K562 (cell line): ENCODE results near the gene SPRR2A. TPM values are rescaled to one million over a fixed set of nuclear protein-coding genes. Genes with fewer than 3 reads are reported as not detected.
A peak's percentile ranks its signal among the peaks of the same experiment; 100 is the strongest.

Experiments
- ATF4 ChIP-seq: fragments of 450-650 bp; formaldehyde crosslinking; IDR thresholded peaks from 2 replicates; pipeline ENCODE4 v1.4.0; 2022; ENCODE audit warnings: mild to moderate bottlenecking, moderate library complexity
- EHMT2 ChIP-seq: fragments of 450-650 bp; IDR thresholded peaks from 2 replicates; pipeline ENCODE4 v1.6.1; 2018; ENCODE audit warnings: antibody characterized with exemption
- HMGN3 ChIP-seq: IDR thresholded peaks from 2 replicates; pipeline ENCODE4 v1.6.1; 2011; ENCODE audit warnings: borderline replicate concordance, low read depth, mild to moderate bottlenecking, mixed read lengths, low read length; ENCODE audit not compliant: insufficient read length; ENCODE audit errors: extremely low read depth
- RHOXF2B ChIP-seq: fragments of 250-450 bp; sonication (Bioruptor Pico); conservative IDR thresholded peaks from 2 replicates; pipeline ENCODE4 v1.5.1; 2021
- SRF ChIP-seq, 2 experiments: fragments of 250-450, 450-650 bp in 1 of 2; sonication (Bioruptor Pico) in 1 of 2; sonication (generic) in 1 of 2; formaldehyde crosslinking; IDR thresholded peaks; 2 replicates each; pipeline versions ENCODE4 v1.5.0 to v1.5.1; 2020 to 2022; ENCODE audit warnings: mild to moderate bottlenecking in 1 of 2, missing genetic modification reagents in 1 of 2
- ZNF384 ChIP-seq: IDR thresholded peaks from 2 replicates; pipeline ENCODE4 v1.6.1; 2012; ENCODE audit warnings: low read depth, low read length, improper control_type of control experiment
- polyA plus RNA-seq, 8 experiments: library from polyadenylated mRNA; depleted of rRNA in 4 of 8; stranded (reverse) in 5 of 8; unstranded in 3 of 8; fragments of >200 nt; fragmentation: Nextera tagmentation in 2 of 8; fragmentation: Illumina TruSeq in 1 of 8; extraction: Ambion mirVana in 2 of 8; extraction: Trizol in 1 of 8; gene quantifications; 2 replicates each; pipeline versions ENCODE4 v1.2.1 to v1.2.3, GENCODE V29; 2011 to 2014; ENCODE audit warnings: inconsistent platforms in 1 of 8, missing spikeins in 1 of 8
- total RNA-seq, 7 experiments: library from RNA; depleted of rRNA in 6 of 7; stranded (reverse); fragments of >200 nt in 6 of 7; fragmentation: Illumina TruSeq in 2 of 7; extraction: Trizol in 2 of 7; gene quantifications; 2 replicates each; pipeline versions ENCODE4 v1.2.1 to v1.2.3, GENCODE V29; 2011 to 2021; ENCODE audit warnings: low replicate concordance in 1 of 7
- TF ChIP-seq, protein P1 (sequence below): fragments of 150-350 bp; IDR thresholded peaks from 2 replicates; pipeline ENCODE4 v1.6.1; 2014; ENCODE audit warnings: low read depth, mild to moderate bottlenecking, low read length, borderline replicate concordance
- TF ChIP-seq, protein P2 (sequence below): sonication (generic); formaldehyde crosslinking; IDR thresholded peaks from 2 replicates; pipeline ENCODE4 v1.8.0; 2022; ENCODE audit warnings: missing genetic modification reagents, mild to moderate bottlenecking, borderline replicate concordance
- TF ChIP-seq, protein P3 (sequence below), 2 experiments: fragments of 450-650 bp; IDR thresholded peaks; 2 replicates each; pipeline ENCODE4 v1.6.1; 2016; ENCODE audit warnings: mild to moderate bottlenecking in 2 of 2, borderline replicate concordance in 1 of 2, low read depth in 1 of 2, moderate library complexity in 1 of 2
- TF ChIP-seq, protein P4 (sequence below), 2 experiments: fragments of 450-650 bp in 1 of 2; sonication (generic) in 1 of 2; formaldehyde crosslinking in 1 of 2; IDR thresholded peaks in 1 of 2; conservative IDR thresholded peaks in 1 of 2; 2 replicates each; pipeline versions ENCODE4 v1.6.1 to v1.8.1; 2016 to 2023; ENCODE audit warnings: mild to moderate bottlenecking in 2 of 2, moderate library complexity in 2 of 2, inconsistent platforms in 1 of 2, missing genetic modification reagents in 1 of 2

The SPRR2A gene
- total and polyA plus RNA-seq, 9 of the 15 experiments (the other 6 are each of a cell fraction or from before 2014, with no cell fraction given): 0.17 TPM; not detected in 8

DNA sequence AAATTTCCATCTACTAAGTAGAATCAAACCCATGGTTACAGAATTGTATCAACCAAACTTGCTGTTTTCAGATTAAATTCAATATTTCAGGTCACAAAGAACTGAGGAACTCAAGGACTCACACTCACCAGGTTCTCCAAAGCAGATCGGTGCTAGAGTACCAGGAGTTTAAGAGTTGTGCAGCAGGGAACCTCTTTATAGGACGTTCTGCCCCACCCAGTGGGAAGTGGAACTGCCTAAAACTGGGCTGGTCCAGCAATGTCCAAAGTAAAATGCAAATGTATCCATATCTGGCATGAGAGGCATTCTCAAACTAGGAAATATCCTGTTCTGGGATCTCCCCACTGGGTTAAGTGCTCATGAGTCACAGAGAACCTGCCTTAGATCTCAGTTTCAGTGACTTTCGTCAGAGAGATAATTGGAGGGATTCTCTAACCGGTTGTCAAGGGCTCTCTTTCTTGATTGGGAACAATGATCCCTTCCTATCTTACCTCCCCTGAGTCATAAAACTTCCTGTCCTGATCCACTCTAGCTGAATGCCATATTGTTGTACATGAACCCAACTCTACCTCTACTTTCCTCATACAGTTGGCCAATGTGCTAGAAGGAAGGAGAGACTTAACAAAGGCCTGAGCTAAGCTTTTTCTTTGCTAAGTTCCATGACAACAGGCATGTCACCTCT lies 16.2 kb downstream of the SPRR2A start, which contains the start of gene SPRR2D (continued):
- TF ChIP-seq, protein P1, sequence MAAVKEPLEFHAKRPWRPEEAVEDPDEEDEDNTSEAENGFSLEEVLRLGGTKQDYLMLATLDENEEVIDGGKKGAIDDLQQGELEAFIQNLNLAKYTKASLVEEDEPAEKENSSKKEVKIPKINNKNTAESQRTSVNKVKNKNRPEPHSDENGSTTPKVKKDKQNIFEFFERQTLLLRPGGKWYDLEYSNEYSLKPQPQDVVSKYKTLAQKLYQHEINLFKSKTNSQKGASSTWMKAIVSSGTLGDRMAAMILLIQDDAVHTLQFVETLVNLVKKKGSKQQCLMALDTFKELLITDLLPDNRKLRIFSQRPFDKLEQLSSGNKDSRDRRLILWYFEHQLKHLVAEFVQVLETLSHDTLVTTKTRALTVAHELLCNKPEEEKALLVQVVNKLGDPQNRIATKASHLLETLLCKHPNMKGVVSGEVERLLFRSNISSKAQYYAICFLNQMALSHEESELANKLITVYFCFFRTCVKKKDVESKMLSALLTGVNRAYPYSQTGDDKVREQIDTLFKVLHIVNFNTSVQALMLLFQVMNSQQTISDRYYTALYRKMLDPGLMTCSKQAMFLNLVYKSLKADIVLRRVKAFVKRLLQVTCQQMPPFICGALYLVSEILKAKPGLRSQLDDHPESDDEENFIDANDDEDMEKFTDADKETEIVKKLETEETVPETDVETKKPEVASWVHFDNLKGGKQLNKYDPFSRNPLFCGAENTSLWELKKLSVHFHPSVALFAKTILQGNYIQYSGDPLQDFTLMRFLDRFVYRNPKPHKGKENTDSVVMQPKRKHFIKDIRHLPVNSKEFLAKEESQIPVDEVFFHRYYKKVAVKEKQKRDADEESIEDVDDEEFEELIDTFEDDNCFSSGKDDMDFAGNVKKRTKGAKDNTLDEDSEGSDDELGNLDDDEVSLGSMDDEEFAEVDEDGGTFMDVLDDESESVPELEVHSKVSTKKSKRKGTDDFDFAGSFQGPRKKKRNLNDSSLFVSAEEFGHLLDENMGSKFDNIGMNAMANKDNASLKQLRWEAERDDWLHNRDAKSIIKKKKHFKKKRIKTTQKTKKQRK: no peak
- TF ChIP-seq RHOXF2B (CRISPR knock-in tag) (no peak), SRF (CRISPR knock-in tag; IDR thresholded peaks at IDR 0.05) (peak in 1 of 2 experiments; percentile 72; a peak in 2 of 4 replicates), EHMT2 (no peak), ZNF384 (no peak), ATF4 (CRISPR knock-in tag) (peak; percentile 83; the same call in 1 of the 2 replicates), HMGN3 (no peak)
- TF ChIP-seq, protein P2, sequence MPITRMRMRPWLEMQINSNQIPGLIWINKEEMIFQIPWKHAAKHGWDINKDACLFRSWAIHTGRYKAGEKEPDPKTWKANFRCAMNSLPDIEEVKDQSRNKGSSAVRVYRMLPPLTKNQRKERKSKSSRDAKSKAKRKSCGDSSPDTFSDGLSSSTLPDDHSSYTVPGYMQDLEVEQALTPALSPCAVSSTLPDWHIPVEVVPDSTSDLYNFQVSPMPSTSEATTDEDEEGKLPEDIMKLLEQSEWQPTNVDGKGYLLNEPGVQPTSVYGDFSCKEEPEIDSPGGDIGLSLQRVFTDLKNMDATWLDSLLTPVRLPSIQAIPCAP: no peak
- TF ChIP-seq, protein P3, sequence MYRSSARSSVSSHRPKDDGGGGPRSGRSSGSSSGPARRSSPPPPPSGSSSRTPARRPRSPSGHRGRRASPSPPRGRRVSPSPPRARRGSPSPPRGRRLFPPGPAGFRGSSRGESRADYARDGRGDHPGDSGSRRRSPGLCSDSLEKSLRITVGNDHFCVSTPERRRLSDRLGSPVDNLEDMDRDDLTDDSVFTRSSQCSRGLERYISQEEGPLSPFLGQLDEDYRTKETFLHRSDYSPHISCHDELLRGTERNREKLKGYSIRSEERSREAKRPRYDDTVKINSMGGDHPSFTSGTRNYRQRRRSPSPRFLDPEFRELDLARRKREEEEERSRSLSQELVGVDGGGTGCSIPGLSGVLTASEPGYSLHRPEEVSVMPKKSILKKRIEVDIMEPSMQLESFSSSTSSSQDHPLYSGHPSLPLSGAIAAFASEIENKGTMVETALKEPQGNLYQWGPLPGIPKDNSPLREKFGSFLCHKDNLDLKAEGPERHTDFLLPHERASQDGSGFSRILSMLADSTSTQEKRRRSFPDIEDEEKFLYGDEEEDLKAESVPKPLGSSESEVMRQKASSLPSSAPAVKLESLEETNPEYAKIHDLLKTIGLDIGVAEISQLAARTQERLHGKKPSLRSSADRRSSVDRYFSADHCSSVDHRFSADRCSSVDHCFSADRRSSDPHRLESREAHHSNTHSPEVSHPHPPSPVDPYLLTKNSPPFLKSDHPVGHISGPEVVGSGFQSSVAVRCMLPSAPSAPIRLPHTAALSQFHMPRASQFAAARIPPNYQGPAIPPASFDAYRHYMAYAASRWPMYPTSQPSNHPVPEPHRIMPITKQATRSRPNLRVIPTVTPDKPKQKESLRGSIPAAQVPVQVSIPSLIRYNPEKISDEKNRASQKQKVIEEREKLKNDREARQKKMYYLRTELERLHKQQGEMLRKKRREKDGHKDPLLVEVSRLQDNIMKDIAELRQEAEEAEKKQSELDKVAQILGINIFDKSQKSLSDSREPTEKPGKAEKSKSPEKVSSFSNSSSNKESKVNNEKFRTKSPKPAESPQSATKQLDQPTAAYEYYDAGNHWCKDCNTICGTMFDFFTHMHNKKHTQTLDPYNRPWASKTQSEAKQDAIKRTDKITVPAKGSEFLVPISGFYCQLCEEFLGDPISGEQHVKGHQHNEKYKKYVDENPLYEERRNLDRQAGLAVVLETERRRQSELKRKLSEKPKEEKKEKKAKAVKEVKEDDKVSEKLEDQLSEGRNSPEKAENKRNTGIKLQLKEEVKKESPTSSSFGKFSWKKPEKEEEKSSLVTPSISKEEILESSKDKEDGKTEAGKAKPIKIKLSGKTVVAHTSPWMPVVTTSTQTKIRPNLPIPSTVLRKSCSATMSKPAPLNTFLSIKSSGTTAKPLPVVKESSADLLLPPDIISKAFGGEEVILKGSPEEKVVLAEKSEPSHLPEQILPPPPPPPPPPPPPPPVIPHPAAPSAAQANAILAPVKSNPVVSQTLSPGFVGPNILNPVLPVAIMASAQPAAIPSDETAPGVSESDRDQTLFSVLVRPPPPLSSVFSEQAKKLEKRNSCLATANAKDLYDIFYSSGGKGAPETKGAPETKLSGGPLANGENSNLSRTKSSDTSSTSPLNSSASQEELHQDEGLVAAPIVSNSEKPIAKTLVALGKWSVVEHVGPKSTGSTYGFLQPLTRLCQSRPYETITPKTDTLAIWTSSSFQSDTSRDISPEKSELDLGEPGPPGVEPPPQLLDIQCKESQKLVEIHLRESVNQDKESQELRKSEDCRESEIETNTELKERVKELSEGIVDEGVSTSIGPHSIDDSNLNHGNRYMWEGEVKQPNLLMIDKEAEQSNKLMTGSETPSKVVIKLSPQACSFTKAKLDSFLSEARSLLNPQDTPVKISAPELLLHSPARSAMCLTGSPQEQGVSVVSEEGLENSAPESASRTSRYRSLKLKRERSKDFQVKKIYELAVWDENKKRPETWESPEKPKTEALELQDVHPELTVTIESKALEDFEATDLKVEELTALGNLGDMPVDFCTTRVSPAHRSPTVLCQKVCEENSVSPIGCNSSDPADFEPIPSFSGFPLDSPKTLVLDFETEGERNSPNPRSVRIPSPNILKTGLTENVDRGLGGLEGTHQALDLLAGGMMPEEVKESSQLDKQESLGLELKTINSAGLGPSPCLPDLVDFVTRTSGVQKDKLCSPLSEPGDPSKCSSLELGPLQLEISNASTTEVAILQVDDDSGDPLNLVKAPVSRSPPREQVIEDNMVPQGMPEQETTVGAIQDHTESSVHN (IDR thresholded peaks at IDR 0.05; ENCODE audit: borderline replicate concordance in 1 of 2, low read depth in 1 of 2): 0 out of 4 replicates have a peak, but pooled peaks of 1 of the 2 experiments have one; percentile 30
- TF ChIP-seq, protein P4, sequence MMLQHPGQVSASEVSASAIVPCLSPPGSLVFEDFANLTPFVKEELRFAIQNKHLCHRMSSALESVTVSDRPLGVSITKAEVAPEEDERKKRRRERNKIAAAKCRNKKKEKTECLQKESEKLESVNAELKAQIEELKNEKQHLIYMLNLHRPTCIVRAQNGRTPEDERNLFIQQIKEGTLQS (IDR thresholded peaks at IDR 0.05): peak; percentile 85
- TF ChIP-seq, protein P4 (CRISPR knock-in tag; conservative IDR thresholded peaks at IDR 0.05): no peak
